H1 (cell line): Measurements from ENCODE around the gene SLC7A8. TPM values are rescaled to one million over a fixed set of nuclear protein-coding genes. Genes with fewer than 3 reads are reported as not detected.

ENCODE experiments used
- CTCF ChIA-PET: fragments of 300-600 bp; sonication (Branson Sonifier 250); formaldehyde crosslinking; loops from one replicate; lab custom pipeline; 2021; ENCODE audit not compliant: partially characterized antibody; lab: Charles Lee
- POLR2A ChIA-PET: fragments of 300-600 bp; sonication (Branson Sonifier 250); formaldehyde crosslinking; loops from one replicate; lab custom pipeline; 2021; ENCODE audit warnings: inconsistent platforms; ENCODE audit not compliant: partially characterized antibody; lab: Charles Lee
- DNase-seq, 2 experiments: peaks; one replicate each; pipeline versions ENCODE4 v3.0.0 to v3.0.0-alpha.2; 2010 to 2022; ENCODE audit warnings: low spot score in 2 of 2, low read depth in 1 of 2, mixed read lengths in 1 of 2
- FAIRE-seq: peaks from 2 replicates; lab custom pipeline; 2011; peaks lifted over from hg19 to GRCh38; lab: Jason Lieb, UNC
- H2AFZ ChIP-seq: 2 replicates; pipeline ENCODE4 v1.8.1; 2012; ENCODE audit warnings: low read length, inconsistent platforms
- H2AK5ac ChIP-seq: 2 replicates; pipeline ENCODE4 v1.6.1; 2013; ENCODE audit warnings: low read depth, low read length
- H2BK120ac ChIP-seq: replicated peaks from 2 replicates; pipeline ENCODE3; 2013; ENCODE audit warnings: low read depth, low read length, inconsistent platforms
- H2BK12ac ChIP-seq: 2 replicates; pipeline ENCODE4 v1.6.1; 2013; ENCODE audit warnings: low read depth, low read length
- H2BK15ac ChIP-seq: 2 replicates; pipeline ENCODE4 v1.6.1; 2013; ENCODE audit warnings: low read length
- H2BK20ac ChIP-seq: 2 replicates; pipeline ENCODE4 v1.6.1; 2013; ENCODE audit warnings: low read length
- H2BK5ac ChIP-seq: 2 replicates; pipeline ENCODE4 v1.6.1; 2013; ENCODE audit warnings: low read depth, low read length
- H3K14ac ChIP-seq: 2 replicates; pipeline ENCODE4 v1.6.1; 2013; ENCODE audit warnings: inconsistent platforms; ENCODE audit not compliant: insufficient read length
- H3K18ac ChIP-seq: 2 replicates; pipeline ENCODE4 v1.6.1; 2013; ENCODE audit warnings: low read length; ENCODE audit errors: extremely low read depth
- H3K23ac ChIP-seq: 2 replicates; pipeline ENCODE4 v1.6.1; 2013; ENCODE audit warnings: inconsistent platforms; ENCODE audit not compliant: insufficient read length
- H3K23me2 ChIP-seq: 2 replicates; pipeline ENCODE4 v1.6.1; 2013; ENCODE audit warnings: low read depth, low read length
- H3K27ac ChIP-seq: 2 replicates; pipeline ENCODE4 v1.6.1; 2011; ENCODE audit warnings: low read depth, low read length, inconsistent platforms
- H3K27me3 ChIP-seq, 4 experiments: replicated peaks in 1 of 4; 1 replicate in 1 of 4; 2 replicates in 3 of 4; pipeline versions ENCODE4 v1.6.1 to v1.8.1; 2011 to 2013; ENCODE audit warnings: low read length in 3 of 4, mild to moderate bottlenecking in 3 of 4, inconsistent platforms in 2 of 4, mixed read lengths in 2 of 4, moderate library complexity in 1 of 4; ENCODE audit not compliant: control insufficient read depth in 3 of 4, insufficient read depth in 3 of 4; ENCODE audit errors: extremely low read depth in 1 of 4
- H3K36me3 ChIP-seq, 4 experiments: 2 replicates each; pipeline versions ENCODE4 v1.6.1 to v1.8.1; 2011 to 2013; ENCODE audit warnings: mild to moderate bottlenecking in 4 of 4, low read length in 3 of 4, moderate library complexity in 2 of 4, control low read depth in 1 of 4, inconsistent platforms in 1 of 4; ENCODE audit not compliant: insufficient read depth in 4 of 4, control insufficient read depth in 2 of 4
- H3K4ac ChIP-seq: replicated peaks from 2 replicates; pipeline ENCODE3; 2013; ENCODE audit warnings: low read length, low read depth, mixed read lengths, inconsistent platforms; ENCODE audit not compliant: insufficient read length
- H3K4me1 ChIP-seq, 4 experiments: replicated peaks in 1 of 4; 1 replicate in 1 of 4; 2 replicates in 3 of 4; pipeline versions ENCODE4 v1.6.1 to v1.8.1; 2011 to 2013; ENCODE audit warnings: low read length in 3 of 4, inconsistent platforms in 2 of 4, mixed read lengths in 1 of 4; ENCODE audit not compliant: insufficient read depth in 4 of 4, control insufficient read depth in 3 of 4
- H3K4me2 ChIP-seq, 2 experiments: 2 replicates each; pipeline versions ENCODE4 v1.6.1 to v1.8.1; 2011 to 2013; ENCODE audit warnings: low read depth in 2 of 2, low read length in 2 of 2, control low read depth in 1 of 2, inconsistent platforms in 1 of 2, mild to moderate bottlenecking in 1 of 2; ENCODE audit not compliant: insufficient read depth in 1 of 2
- H3K4me3 ChIP-seq, 4 experiments: fragments of 200-600, 300-600 bp in 1 of 4; sonication (generic), shearing (Covaris generic), sonication (Bioruptor Twin) in 1 of 4; 2 replicates each; pipeline versions ENCODE4 v1.5.1 to v1.8.1; 2011 to 2016; ENCODE audit warnings: low read length in 4 of 4, low read depth in 3 of 4, control low read depth in 2 of 4, inconsistent platforms in 2 of 4, mild to moderate bottlenecking in 2 of 4, mixed read lengths in 1 of 4, moderate library complexity in 1 of 4; ENCODE audit not compliant: insufficient read depth in 2 of 4; ENCODE audit errors: extremely low read depth in 1 of 4
- H3K56ac ChIP-seq: replicated peaks from 2 replicates; pipeline ENCODE3; 2013; ENCODE audit warnings: low read depth, mild to moderate bottlenecking, mixed read lengths, low read length, inconsistent platforms; ENCODE audit not compliant: insufficient read length
- H3K79me1 ChIP-seq: 2 replicates; pipeline ENCODE4 v1.6.1; 2013; ENCODE audit warnings: low read depth, low read length, control low read depth
- H3K79me2 ChIP-seq, 2 experiments: 2 replicates each; pipeline versions ENCODE4 v1.6.1 to v1.8.1; 2012 to 2013; ENCODE audit warnings: low read length in 2 of 2, mild to moderate bottlenecking in 2 of 2, inconsistent platforms in 1 of 2; ENCODE audit not compliant: insufficient read depth in 2 of 2, control insufficient read depth in 1 of 2
- H3K9ac ChIP-seq, 4 experiments: replicated peaks in 1 of 4; 1 replicate in 1 of 4; 2 replicates in 3 of 4; pipeline versions ENCODE4 v1.6.1 to v1.8.1; 2011 to 2013; ENCODE audit warnings: low read depth in 3 of 4, low read length in 3 of 4, control low read depth in 2 of 4, mild to moderate bottlenecking in 2 of 4, moderate library complexity in 2 of 4, inconsistent platforms in 1 of 4; ENCODE audit errors: extremely low read depth in 1 of 4
- H3K9me3 ChIP-seq, 2 experiments: 2 replicates each; pipeline versions ENCODE4 v1.6.1 to v1.8.1; 2012 to 2013; ENCODE audit warnings: mild to moderate bottlenecking in 2 of 2, moderate library complexity in 2 of 2, control low read depth in 1 of 2, inconsistent platforms in 1 of 2, low read depth in 1 of 2, low read length in 1 of 2, mixed read lengths in 1 of 2; ENCODE audit not compliant: insufficient read depth in 2 of 2
- H4K20me1 ChIP-seq, 2 experiments: replicated peaks in 1 of 2; 2 replicates each; pipeline versions ENCODE3 to v1.8.1; 2011 to 2013; ENCODE audit warnings: inconsistent platforms in 2 of 2, low read length in 2 of 2, mild to moderate bottlenecking in 1 of 2; ENCODE audit not compliant: insufficient read depth in 2 of 2, control insufficient read depth in 1 of 2
- H4K5ac ChIP-seq: 2 replicates; pipeline ENCODE4 v1.6.1; 2013; ENCODE audit warnings: low read length, low read depth, mixed read lengths, inconsistent platforms; ENCODE audit not compliant: insufficient read length
- H4K8ac ChIP-seq: 2 replicates; pipeline ENCODE4 v1.8.0; 2013; ENCODE audit warnings: mild to moderate bottlenecking, moderate library complexity, low read length, inconsistent platforms; ENCODE audit not compliant: insufficient read depth; ENCODE audit errors: extremely low read depth
- H4K91ac ChIP-seq: replicated peaks from 2 replicates; pipeline ENCODE3; 2013; ENCODE audit warnings: low read length, mixed read lengths, inconsistent platforms; ENCODE audit not compliant: insufficient read length
- CEBPB ChIP-seq: IDR thresholded peaks from 2 replicates; pipeline ENCODE4 v1.6.1; 2012; ENCODE audit warnings: low read depth, low read length
- RBBP5 ChIP-seq: IDR thresholded peaks from 2 replicates; pipeline ENCODE4 v1.7.1; 2012; ENCODE audit warnings: low read depth, mild to moderate bottlenecking, inconsistent platforms, low read length, moderate library complexity, borderline replicate concordance
- WGBS, 2 experiments: shearing (Covaris generic) in 1 of 2; methylation state at CpG; one replicate each; pipeline versions ENCODE4 v1.1.6 to v1.1.7; 2013 to 2015; ENCODE audit warnings: low lambda C conversion rate in 2 of 2, mixed read lengths in 2 of 2, inconsistent platforms in 1 of 2, low coverage in 1 of 2, missing lambda C conversion rate in 1 of 2; ENCODE audit not compliant: insufficient replicate concordance in 2 of 2, insufficient coverage in 1 of 2, insufficient read length in 1 of 2; ENCODE audit errors: extremely low coverage in 1 of 2, missing lambda C conversion rate in 1 of 2; 5-methylcytosine and 5-hydroxymethylcytosine counted together
- polyA plus RNA-seq, 7 experiments: library from polyadenylated mRNA; depleted of rRNA in 3 of 7; stranded (reverse) in 5 of 7; unstranded in 2 of 7; fragments of >200 nt in 5 of 7; fragments of 200-250 nt in 2 of 7; gene quantifications; 1 replicate in 5 of 7; 2 replicates in 1 of 7; 4 replicates in 1 of 7; pipeline versions ENCODE4 v1.2.1 to v1.2.3, GENCODE V29; 2011 to 2013; ENCODE audit warnings: missing spikeins in 2 of 7, mixed read lengths in 2 of 7
- total RNA-seq: library from RNA; stranded (reverse); fragmentation: NEBNext Ultra II Directional; extraction: Animal tissue kit (Norgen Biotek cat#: 25700); gene quantifications from 2 replicates; pipeline ENCODE4 v1.2.1, GENCODE V29; 2021

Gene SLC7A8
- total and polyA plus RNA-seq, 2 of the 8 experiments (the other 6 are each of a cell fraction or from before 2014, with no cell fraction given): 182 to 204 TPM

GRCh38 chr14:23202001-23202400 lies 18.5 kb upstream of the SLC7A8 start:
- ChIA-PET POLR2A (no interaction called here), CTCF (no interaction called here)
- H3K23ac ChIP-seq: no peak overlapping the region
- H4K5ac ChIP-seq: no peak overlapping the region
- no peaks in the 10 kb centered on the region for H3K79me2 ChIP-seq
- H3K4me1 ChIP-seq: peaks cover 0 to 6% (median 5%) of the 10 kb centered on the region in 4 experiments; a peak in 5 of 7 replicates
- no peak overlapping the region for H2BK15ac ChIP-seq
- no peak overlapping the region for H3K9ac ChIP-seq
- no peak overlapping the region for H3K4ac ChIP-seq
- H3K23me2 ChIP-seq: no peaks in the 10 kb centered on the region; the same call in 1 of the 2 replicates
- no peak overlapping the region for H2BK5ac ChIP-seq
- H4K91ac ChIP-seq: no peak overlapping the region
- H3K79me1 ChIP-seq: no peaks in the 10 kb centered on the region
- FAIRE-seq (no peak), DNase-seq (no peak)
- no peak overlapping the region for H3K4me3 ChIP-seq
- no peak overlapping the region for H3K18ac ChIP-seq
- WGBS, 2 experiments: 93% methylated on average over 7 of the region's 7 CpGs; no CpG with 5 or more reads in 1 of the 2 experiments
- H3K27me3 ChIP-seq: no peaks in the 10 kb centered on the region
- H4K8ac ChIP-seq: no peak overlapping the region
- H2AK5ac ChIP-seq: no peak overlapping the region
- no peaks in the 10 kb centered on the region for H3K36me3 ChIP-seq
- no peak overlapping the region for H2BK20ac ChIP-seq
- no peaks in the 10 kb centered on the region for H4K20me1 ChIP-seq
- H3K14ac ChIP-seq: no peak overlapping the region
- no peak overlapping the region for H3K27ac ChIP-seq
- TF ChIP-seq RBBP5 (no peak), CEBPB (peak; percentile 95)
- H2AFZ ChIP-seq: no peak overlapping the region
- H3K56ac ChIP-seq: no peak overlapping the region
- H2BK120ac ChIP-seq: no peak overlapping the region
- no peak overlapping the region for H2BK12ac ChIP-seq
- no peaks in the 10 kb centered on the region for H3K9me3 ChIP-seq
- H3K4me2 ChIP-seq: no peak overlapping the region
